Subcutaneous abdominal adipose tissue (tissue), 5 donors: ENCODE results near the gene SLC23A1.
"Not testable (repeated sequence)": the region's sequence is repeated elsewhere in the genome, so short reads cannot be mapped to it uniquely, and the experiment has no call there.

ENCODE experiments used
- H3K27ac ChIP-seq: one replicate; pipeline ENCODE4 v1.7.0; 2013; ENCODE audit warnings: low read depth, mild to moderate bottlenecking, inconsistent platforms, low read length, moderate library complexity
- H3K27me3 ChIP-seq, 5 donors: one replicate each; pipeline ENCODE4 v1.7.0; 2013; ENCODE audit warnings: low read length in 5 of 5, inconsistent platforms in 1 of 5; ENCODE audit not compliant: control insufficient read depth in 5 of 5, insufficient read depth in 4 of 5
- H3K36me3 ChIP-seq, 5 donors: one replicate each; pipeline ENCODE4 v1.7.0; 2013; ENCODE audit warnings: low read length in 5 of 5; ENCODE audit not compliant: control insufficient read depth in 5 of 5, insufficient read depth in 5 of 5
- H3K4me1 ChIP-seq, 5 donors: one replicate each; pipeline ENCODE4 v1.7.0; 2013; ENCODE audit warnings: low read length in 5 of 5, mild to moderate bottlenecking in 3 of 5, moderate library complexity in 1 of 5; ENCODE audit not compliant: control insufficient read depth in 5 of 5, insufficient read depth in 5 of 5
- H3K4me3 ChIP-seq, 5 donors: one replicate each; pipeline ENCODE4 v1.7.0; 2013; ENCODE audit warnings: low read length in 5 of 5, low read depth in 1 of 5
- H3K9ac ChIP-seq, 5 donors: one replicate each; pipeline ENCODE4 v1.7.0; 2013; ENCODE audit warnings: low read length in 5 of 5, mild to moderate bottlenecking in 4 of 5, moderate library complexity in 3 of 5
- H3K9me3 ChIP-seq, 5 donors: one replicate each; pipeline ENCODE4 v1.7.0; 2013; ENCODE audit warnings: low read length in 5 of 5; ENCODE audit not compliant: control insufficient read depth in 5 of 5
- donor health status: healthy.
- donor health status: healthy.
- donor health status: healthy.
- donor health status: healthy.
- donor health status: healthy.

Gene SLC23A1

DNA sequence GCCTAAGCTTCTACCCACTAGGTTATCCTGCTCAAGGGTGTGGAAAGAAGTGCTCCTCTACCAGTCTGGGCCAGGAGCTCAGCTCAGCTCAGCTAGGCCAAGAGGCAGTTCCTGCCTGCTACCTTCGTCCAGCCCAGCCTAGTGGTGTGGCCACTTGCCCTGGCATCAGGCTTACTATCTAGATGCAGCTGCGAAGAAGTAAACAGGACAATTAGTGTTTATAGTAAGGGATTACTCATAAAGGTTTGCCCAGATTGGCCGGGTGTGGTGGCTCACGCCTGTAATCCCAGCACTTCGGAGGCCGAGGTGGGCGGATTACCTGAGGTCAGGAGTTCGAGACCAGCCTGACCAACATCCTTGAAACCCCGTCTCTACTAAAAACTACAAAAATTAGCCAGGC is 33.6 kb upstream of the SLC23A1 start:
- Histone ChIP-seq H3K4me3 (no peak overlapping the region), H3K9me3 (no peaks in the 10 kb centered on the region), H3K36me3 (peaks cover 0 to 16% (median 9%) of the 10 kb centered on the region in 5 donors), H3K4me1 (peaks cover 0 to 60% (median 9%) of the 10 kb centered on the region in 5 donors), H3K27me3 (no peaks in the 10 kb centered on the region), H3K9ac (no peak overlapping the region), H3K27ac (no peak overlapping the region)

DNA sequence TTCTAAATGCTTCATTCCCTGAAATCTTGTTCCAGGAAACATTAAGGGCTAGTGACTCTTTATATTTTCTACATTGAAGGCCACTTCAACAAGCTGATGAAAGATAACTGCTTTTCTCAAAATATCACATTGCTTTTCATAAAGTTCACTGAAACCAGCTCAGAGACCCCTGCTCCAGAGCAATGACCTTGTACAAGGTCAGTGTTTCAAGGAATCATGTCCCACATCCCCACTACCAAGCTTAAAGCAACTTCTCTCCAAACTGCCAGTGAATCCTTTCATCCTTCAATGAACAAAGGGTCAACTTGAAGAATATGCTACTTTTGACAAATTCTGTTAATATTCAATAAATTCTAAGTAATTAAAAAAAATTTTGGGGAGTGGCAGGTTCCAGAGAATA is 32.8 kb upstream of the SLC23A1 start:
- Histone ChIP-seq H3K4me3 (no peak overlapping the region), H3K36me3 (peaks cover 0 to 16% (median 9%) of the 10 kb centered on the region in 5 donors), H3K27ac (peak overlapping the region; percentile 58), H3K4me1 (peaks cover 0 to 65% (median 9%) of the 10 kb centered on the region in 5 donors), H3K27me3 (no peaks in the 10 kb centered on the region), H3K9ac (no peak overlapping the region), H3K9me3 (no peaks in the 10 kb centered on the region)

DNA sequence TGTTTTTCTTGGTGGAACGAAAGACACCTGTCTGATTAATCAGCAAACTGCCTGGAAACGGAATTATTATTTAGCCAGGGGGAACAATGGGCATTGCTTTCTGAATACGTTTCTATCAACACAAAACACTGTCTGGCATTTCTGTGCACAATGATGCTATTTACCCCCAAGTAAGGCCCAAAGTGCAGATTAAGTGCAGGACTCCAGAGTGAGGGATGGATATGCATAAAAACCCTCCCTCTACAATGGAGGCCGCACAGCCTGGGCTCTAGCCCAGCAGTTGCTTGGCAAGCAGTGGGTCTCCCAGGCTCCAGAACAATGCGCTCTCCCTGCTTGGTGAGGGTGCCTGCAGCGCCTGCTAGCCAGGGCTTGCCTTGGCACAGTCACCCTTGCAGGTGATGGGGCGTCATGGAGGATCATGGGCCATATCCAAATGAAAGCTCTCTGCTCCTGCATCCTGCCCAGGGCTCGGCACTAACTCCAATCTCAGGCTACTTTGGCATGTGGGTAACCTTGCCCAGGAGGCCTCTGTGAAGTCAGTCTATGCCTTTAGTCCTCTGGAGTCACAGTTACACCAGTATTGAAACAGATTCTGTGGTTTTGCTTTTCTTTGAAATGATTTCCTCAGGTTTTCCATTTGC is 32.2 kb upstream of the SLC23A1 start:
- H3K27ac ChIP-seq = peak overlapping the region; percentile 58
- H3K4me3 ChIP-seq = no peak overlapping the region
- no peaks in the 10 kb centered on the region for H3K9me3 ChIP-seq
- H3K9ac ChIP-seq = peak overlapping the region in 1 of 5 donors; percentile 43
- H3K4me1 ChIP-seq = peaks cover 0 to 65% (median 9%) of the 10 kb centered on the region in 5 donors
- H3K27me3 ChIP-seq = no peaks in the 10 kb centered on the region
- H3K36me3 ChIP-seq = peaks cover 0 to 16% (median 8%) of the 10 kb centered on the region in 5 donors

DNA sequence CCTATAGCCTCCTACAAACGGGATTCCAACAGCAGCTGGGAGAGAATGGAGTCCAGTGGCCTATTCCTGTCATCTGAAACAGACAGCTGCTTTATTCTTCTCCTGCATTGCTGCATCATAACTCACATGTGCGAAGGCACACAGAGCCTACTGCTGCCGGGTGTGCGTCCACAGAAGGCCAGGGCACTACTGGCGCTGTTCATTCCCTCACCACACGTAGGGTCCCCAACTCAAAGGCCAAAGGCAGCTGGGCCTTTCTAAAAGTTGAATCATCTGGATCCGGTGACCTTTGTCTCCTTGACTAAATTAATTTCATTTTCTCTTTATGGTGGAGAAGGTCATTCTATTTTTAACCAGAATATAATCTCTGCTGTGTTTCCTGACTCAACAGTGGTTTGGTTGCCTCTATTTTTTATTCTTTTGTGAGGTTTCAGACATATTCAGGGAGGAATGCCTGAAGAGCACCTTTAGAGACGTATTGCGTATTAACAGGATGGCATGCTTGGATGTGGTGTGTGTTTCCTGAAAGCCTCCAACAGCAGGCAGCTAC is 31.6 kb upstream of the SLC23A1 start:
- Histone ChIP-seq H3K9ac (no peak overlapping the region), H3K4me1 (peaks cover 0 to 60% (median 9%) of the 10 kb centered on the region in 5 donors)

DNA sequence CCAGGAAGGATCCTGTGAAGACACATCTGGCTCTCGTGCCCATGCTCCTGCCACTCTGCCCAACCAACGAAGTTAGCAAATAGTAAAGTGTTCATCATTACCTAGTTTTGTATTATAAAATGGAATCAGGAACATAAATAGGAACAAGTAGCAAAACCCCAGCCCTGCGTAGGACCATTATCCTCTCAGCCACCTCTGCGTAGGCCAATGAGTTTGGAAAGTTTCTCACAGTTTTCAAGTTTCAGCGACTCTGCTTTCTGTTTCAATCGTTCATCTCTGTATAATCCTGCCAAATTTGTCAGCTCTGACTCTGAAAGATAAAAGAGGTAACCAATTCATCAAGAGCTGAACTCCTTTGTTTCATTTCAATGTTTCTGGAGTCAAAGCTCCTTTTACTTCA is 30.9 kb upstream of the SLC23A1 start:
- Histone ChIP-seq H3K27me3 (no peaks in the 10 kb centered on the region), H3K27ac (peak overlapping the region; percentile 58), H3K4me3 (no peak overlapping the region), H3K36me3 (peaks cover 0 to 8% (median 2%) of the 10 kb centered on the region in 5 donors), H3K9me3 (no peaks in the 10 kb centered on the region), H3K4me1 (peaks cover 0 to 53% (median 9%) of the 10 kb centered on the region in 5 donors), H3K9ac (no peak overlapping the region)

More for the DNA sequence above, 31.6 kb upstream of the SLC23A1 start:
- no peaks in the 10 kb centered on the region for H3K27me3 ChIP-seq
- H3K9me3 ChIP-seq = no peaks in the 10 kb centered on the region
- no peak overlapping the region for H3K4me3 ChIP-seq
- peak overlapping the region; percentile 58 for H3K27ac ChIP-seq
- H3K36me3 ChIP-seq = peaks cover 0 to 12% (median 5%) of the 10 kb centered on the region in 5 donors

DNA sequence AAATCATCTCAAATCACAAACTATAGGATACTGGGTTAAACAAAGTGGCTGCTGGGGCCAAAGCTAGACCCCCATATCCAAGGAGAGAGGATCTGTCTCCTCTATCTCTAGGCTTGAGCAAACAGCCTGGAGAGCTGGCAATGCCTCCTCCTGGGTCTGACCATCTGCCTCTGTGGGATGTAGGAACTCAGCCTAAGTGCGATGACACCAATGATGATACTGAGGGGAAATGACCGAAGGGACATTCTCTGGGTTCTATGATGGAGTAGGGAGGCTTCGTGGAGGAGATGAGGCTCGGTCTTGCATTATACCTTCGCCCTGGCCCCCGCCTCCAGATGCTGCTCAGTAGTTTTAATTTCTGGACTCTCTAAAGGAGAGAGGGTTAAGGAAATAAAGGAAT is 30.1 kb upstream of the SLC23A1 start:
- peaks cover 0 to 46% (median 9%) of the 10 kb centered on the region in 5 donors for H3K4me1 ChIP-seq
- H3K4me3 ChIP-seq = no peak overlapping the region
- no peak overlapping the region for H3K27ac ChIP-seq
- H3K27me3 ChIP-seq = no peaks in the 10 kb centered on the region
- H3K36me3 ChIP-seq = peaks cover 0 to 8% (median 2%) of the 10 kb centered on the region in 5 donors
- no peak overlapping the region for H3K9ac ChIP-seq
- no peaks in the 10 kb centered on the region for H3K9me3 ChIP-seq

DNA sequence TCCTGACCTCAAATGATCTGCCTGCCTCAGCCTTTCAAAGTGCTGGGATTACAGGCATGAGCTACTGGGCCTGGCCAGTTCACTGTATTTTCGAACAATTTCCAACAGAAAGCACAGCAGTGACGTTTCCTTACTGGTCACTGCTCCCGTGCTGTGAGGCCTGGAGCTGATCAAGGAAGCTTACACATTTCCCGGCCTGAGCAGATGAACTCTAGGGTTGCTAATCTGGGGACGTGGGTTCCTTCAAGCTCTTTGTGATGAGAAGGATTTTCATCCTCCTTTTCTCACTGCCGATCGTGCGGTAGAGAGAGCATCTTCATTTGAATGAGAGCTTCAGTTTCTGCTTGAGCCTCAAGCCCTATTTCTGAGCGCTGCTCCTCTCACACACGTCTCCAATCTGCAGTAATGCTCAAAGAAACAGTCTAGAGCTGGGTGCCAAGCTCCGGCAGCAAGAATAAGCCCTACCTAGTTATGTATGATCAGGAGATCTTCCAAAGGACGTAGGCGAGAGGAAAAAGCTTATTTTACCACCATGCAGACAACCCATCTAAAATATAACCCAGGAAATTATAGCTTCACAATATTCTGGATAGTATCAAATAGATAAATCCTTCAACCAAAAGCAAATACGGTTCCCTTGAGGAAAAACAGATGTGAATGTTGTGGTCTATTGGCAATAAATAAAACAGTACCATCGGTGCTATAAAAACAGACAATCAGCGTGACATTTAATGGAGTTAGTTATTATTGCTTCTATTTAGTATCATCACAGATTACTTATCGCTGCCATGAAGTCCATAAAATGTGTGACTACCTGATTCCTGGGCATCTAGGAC is 28.1 kb upstream of the SLC23A1 start:
- Histone ChIP-seq H3K27ac (no peak overlapping the region), H3K9ac (peak overlapping the region in 1 of 5 donors; percentile 2)

DNA sequence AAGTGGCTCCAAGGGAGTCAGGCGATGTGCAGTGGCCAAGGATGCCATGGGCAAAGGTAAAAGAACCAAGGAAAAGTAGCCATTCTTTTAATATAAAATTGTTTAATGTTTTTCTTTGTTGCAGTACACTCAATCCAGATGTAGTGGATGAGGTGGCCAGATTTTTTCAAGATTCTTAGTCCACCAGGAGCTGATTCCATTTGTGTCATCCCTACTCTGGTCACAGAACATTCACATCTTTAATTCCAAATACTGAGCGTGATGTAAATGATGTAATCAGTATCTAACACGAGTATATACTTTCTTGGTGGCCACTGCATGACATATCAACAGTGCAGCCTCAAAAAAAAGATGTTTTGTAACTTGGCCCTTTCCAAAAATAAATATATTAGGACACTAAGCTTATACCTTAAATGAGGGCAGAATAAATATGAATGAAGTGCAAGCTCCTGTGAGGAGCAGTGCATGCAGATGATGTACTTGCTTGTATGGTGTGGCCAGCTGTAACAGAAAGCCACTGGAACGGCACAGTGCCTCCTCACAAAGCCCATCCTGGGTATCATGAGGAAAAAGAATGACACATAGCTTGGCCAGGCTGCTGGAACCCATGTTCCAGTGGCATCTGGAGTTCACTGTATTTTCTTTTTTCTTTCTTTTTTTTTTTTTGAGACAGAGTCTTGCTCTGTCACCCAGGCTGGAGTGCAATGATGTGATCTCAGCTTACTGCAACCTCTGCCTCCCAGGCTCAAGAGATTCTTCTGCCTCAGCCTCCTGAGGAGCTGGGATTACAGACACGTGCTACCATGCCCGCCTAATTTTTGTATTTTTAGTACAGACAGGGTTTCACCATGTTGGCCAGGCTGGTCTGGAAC is 27.3 kb upstream of the SLC23A1 start:
- Histone ChIP-seq H3K36me3 (peaks cover 0 to 8% (median 2%) of the 10 kb centered on the region in 5 donors), H3K4me1 (peaks cover 0 to 21% (median 6%) of the 10 kb centered on the region in 5 donors), H3K9me3 (no peaks in the 10 kb centered on the region), H3K27me3 (no peaks in the 10 kb centered on the region), H3K27ac (no peak overlapping the region), H3K9ac (peak overlapping the region in 1 of 5 donors; percentile 2), H3K4me3 (no peak overlapping the region)

More for the DNA sequence above, 28.1 kb upstream of the SLC23A1 start:
- H3K9me3 ChIP-seq = no peaks in the 10 kb centered on the region
- no peaks in the 10 kb centered on the region for H3K27me3 ChIP-seq
- H3K4me1 ChIP-seq = peaks cover 0 to 28% (median 9%) of the 10 kb centered on the region in 5 donors
- H3K4me3 ChIP-seq = no peak overlapping the region
- peaks cover 0 to 8% (median 2%) of the 10 kb centered on the region in 5 donors for H3K36me3 ChIP-seq

DNA sequence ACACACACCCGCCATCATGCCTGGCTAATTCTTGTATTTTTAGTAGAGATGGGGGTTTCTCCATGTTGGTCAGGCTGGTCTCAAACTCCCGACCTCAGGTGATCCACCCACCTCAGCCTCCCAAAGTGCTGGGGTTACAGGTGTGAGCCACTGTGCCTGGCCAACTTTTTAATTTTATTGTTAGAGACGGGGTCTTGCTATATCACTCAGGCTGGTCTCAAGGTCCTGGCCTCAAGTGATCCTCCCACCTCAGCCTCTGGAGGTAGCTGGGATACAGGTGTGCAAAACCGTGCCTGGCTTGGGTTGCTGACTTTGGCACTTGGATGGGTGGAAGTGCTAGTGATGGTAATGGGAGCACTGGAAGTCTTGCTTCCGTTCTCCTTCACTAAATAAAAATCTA is 26.0 kb upstream of the SLC23A1 start:
- H3K9ac ChIP-seq, H3K36me3 ChIP-seq, H3K27ac ChIP-seq, H3K27me3 ChIP-seq, H3K9me3 ChIP-seq, H3K4me3 ChIP-seq: not testable (repeated sequence)
- peaks cover 0 to 15% (median 5%) of the 10 kb centered on the region in 5 donors for H3K4me1 ChIP-seq
